ENCODE measurements around the gene FUBP1. TPM values are rescaled to one million over a fixed set of nuclear protein-coding genes. Genes with fewer than 3 reads are reported as not detected.

The FUBP1 gene
- total RNA-seq, 6 donors from 2014 or later: 75.6 to 161 (median 87.1) TPM

DNA sequence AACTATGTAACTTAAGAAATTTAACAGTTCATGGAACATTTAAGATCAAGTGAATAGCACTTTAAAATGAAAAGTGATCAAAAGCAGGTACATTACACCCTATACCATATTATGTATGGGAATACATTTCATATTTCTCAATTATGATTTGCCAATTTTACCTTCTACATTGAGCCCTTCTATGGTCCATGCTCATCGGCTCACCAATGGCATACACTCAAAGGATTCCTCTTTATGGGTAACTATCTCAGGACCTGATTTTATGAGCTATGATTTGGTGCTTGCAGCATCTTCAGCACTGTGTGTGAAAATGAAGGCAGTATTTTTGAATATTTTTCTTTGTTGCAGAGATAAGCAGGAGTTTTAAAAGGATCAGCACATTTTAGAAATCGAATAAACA, 33.5 kb downstream of the FUBP1 start:
- ATAC-seq (ENCODE audit: low FRiP score in 2 of 2): no peak

DNA sequence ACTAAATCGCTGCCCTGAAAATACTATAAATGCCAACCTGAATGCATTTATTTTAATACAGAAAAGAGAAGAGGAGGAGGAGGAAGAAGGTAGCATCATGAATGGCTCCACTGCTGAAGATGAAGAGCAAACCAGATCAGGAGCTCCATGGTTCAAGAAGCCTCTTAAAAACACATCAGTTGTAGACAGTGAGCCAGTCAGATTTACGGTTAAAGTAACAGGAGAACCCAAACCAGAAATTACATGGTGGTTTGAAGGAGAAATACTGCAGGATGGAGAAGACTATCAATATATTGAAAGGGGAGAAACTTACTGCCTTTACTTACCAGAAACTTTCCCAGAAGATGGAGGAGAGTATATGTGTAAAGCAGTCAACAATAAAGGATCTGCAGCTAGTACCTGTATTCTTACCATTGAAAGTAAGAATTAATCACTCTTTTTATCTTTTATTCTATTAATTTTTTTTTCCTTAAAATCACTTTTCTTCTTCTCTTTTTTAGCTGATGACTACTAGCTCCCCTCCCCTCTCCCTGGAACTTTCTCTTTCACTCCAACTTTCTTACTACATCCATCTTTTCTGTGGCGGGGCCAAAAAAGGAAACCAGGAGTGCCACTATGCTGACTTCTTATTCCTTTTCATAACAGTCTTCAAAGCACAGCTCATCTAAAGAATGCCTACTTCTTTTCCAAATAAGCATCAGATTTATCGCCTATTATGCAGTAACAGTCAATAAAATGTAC, 36.3 kb downstream of the FUBP1 start:
- no peak for TF ChIP-seq POLR2A (IDR thresholded peaks at IDR 0.05)
- TF ChIP-seq, protein P1, sequence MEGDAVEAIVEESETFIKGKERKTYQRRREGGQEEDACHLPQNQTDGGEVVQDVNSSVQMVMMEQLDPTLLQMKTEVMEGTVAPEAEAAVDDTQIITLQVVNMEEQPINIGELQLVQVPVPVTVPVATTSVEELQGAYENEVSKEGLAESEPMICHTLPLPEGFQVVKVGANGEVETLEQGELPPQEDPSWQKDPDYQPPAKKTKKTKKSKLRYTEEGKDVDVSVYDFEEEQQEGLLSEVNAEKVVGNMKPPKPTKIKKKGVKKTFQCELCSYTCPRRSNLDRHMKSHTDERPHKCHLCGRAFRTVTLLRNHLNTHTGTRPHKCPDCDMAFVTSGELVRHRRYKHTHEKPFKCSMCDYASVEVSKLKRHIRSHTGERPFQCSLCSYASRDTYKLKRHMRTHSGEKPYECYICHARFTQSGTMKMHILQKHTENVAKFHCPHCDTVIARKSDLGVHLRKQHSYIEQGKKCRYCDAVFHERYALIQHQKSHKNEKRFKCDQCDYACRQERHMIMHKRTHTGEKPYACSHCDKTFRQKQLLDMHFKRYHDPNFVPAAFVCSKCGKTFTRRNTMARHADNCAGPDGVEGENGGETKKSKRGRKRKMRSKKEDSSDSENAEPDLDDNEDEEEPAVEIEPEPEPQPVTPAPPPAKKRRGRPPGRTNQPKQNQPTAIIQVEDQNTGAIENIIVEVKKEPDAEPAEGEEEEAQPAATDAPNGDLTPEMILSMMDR (IDR thresholded peaks at IDR 0.05): no peak
- TF ChIP-seq POLR2AphosphoS5 (IDR thresholded peaks at IDR 0.05): no peak
- TF ChIP-seq EP300 (IDR thresholded peaks at IDR 0.05): no peak
- Histone ChIP-seq H3K4me3 (no peak overlapping the region), H3K9me3 (no peaks in the 10 kb centered on the region), H3K27me3 (no peaks in the 10 kb centered on the region), H3K4me1 (no peaks in the 10 kb centered on the region), H3K36me3 (peaks cover 5 to 59% (median 15%) of the 10 kb centered on the region in 4 donors), H3K27ac (no peak overlapping the region)
- 89 to 92% methylated on average over 4 of the region's 4 CpGs for WGBS, 2 donors
- DNase-seq: no peak
- ATAC-seq (ENCODE audit: low FRiP score in 2 of 2): no peak

More for the DNA sequence above, 33.5 kb downstream of the FUBP1 start:
- TF ChIP-seq, protein P1 (IDR thresholded peaks at IDR 0.05): no peak
- TF ChIP-seq POLR2A (IDR thresholded peaks at IDR 0.05): no peak
- no peak for TF ChIP-seq EP300 (IDR thresholded peaks at IDR 0.05)
- no peak for TF ChIP-seq POLR2AphosphoS5 (IDR thresholded peaks at IDR 0.05)
- Histone ChIP-seq H3K27ac (no peak overlapping the region), H3K4me3 (no peak overlapping the region), H3K36me3 (peaks cover 5 to 79% (median 25%) of the 10 kb centered on the region in 4 donors), H3K27me3 (no peaks in the 10 kb centered on the region), H3K4me1 (no peaks in the 10 kb centered on the region), H3K9me3 (no peaks in the 10 kb centered on the region)
- WGBS, 2 donors: 94 to 98% methylated on average over 2 of the region's 2 CpGs
- no peak for DNase-seq

DNA sequence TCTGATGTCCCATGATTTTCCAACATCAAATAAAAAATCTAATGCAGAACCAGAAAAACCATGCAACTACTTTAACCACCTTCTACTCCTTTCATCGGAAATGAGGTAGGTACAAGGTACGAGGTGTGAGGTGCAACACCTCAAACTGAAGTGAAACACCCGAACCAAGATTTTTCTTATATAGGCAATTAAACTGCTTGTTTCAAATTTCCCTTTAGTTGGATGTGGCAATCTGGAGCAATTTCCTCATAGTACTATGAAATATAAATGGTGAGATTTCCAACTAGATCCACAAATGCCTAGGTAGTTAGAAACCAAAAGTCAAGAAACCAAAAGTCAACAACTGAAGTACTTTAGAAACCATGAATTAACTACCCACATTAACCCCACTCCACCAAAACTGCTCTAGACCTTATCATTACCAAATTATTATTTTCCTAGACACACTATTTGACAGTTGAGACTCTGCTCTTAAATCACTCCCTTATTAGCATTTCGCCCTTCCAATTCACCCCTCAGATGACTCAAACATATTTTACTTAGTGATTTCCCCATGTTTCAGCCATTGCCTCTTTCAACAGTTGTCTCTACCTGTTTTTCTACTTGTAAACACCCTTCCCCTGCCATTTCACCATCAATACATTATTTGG, 37.8 kb downstream of the FUBP1 start:
- 90 to 91% methylated on average over 4 of the region's 4 CpGs for WGBS, 2 donors
- H3K9me3 ChIP-seq: no peaks in the 10 kb centered on the region
- peaks cover 0 to 44% (median 8%) of the 10 kb centered on the region in 4 donors for H3K36me3 ChIP-seq
- no peak overlapping the region for H3K4me3 ChIP-seq
- TF ChIP-seq, protein P1 (IDR thresholded peaks at IDR 0.05): no peak
- TF ChIP-seq POLR2AphosphoS5 (IDR thresholded peaks at IDR 0.05) (no peak), POLR2A (IDR thresholded peaks at IDR 0.05) (no peak), EP300 (IDR thresholded peaks at IDR 0.05) (no peak)
- no peaks in the 10 kb centered on the region for H3K4me1 ChIP-seq
- no peaks in the 10 kb centered on the region for H3K27me3 ChIP-seq
- ATAC-seq (ENCODE audit: low FRiP score in 2 of 2) (no peak), DNase-seq (no peak)
- H3K27ac ChIP-seq: no peak overlapping the region

DNA sequence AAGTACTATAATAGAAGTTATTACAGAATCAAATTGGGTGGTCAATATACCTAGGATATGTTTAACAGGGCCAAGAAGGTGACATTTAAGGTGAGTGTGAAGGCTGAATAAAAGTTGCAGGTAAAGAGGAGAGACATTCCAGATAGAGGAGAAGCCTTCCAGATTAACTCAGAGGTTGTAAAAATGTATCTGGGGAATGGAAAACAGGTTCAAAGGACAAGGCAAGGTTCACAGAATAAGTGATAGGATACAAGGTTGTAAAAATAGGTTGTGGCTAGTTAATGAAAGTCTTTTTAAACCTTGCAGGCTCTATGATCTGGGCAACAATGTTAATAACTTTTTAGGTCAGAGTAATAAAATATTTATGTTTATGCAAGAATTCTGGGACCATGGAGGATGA, 40.2 kb downstream of the FUBP1 start:
- no peak for DNase-seq
- no peak overlapping the region for H3K27ac ChIP-seq
- no peaks in the 10 kb centered on the region for H3K9me3 ChIP-seq

More for the DNA sequence above, 40.2 kb downstream of the FUBP1 start:
- no peak overlapping the region for H3K4me3 ChIP-seq
- peaks cover 0 to 20% (median 2%) of the 10 kb centered on the region in 4 donors for H3K36me3 ChIP-seq
- no peaks in the 10 kb centered on the region for H3K4me1 ChIP-seq
- no peak for ATAC-seq (ENCODE audit: low FRiP score in 2 of 2)
- H3K27me3 ChIP-seq: no peaks in the 10 kb centered on the region
- TF ChIP-seq POLR2AphosphoS5 (IDR thresholded peaks at IDR 0.05) (no peak), EP300 (IDR thresholded peaks at IDR 0.05) (no peak), POLR2A (IDR thresholded peaks at IDR 0.05) (no peak)
- TF ChIP-seq, protein P1 (IDR thresholded peaks at IDR 0.05): no peak

All from upper lobe of left lung (tissue), 6 donors.